Retina (tissue), 1 donor: Measurements from ENCODE around the gene ZDHHC1.
A peak's percentile ranks its signal among the peaks of the same experiment; 100 is the strongest.

Experiments used
- DNase-seq: peaks from one replicate; pipeline ENCODE4 v3.0.0-alpha.2; 2016

Gene ZDHHC1

DNA sequence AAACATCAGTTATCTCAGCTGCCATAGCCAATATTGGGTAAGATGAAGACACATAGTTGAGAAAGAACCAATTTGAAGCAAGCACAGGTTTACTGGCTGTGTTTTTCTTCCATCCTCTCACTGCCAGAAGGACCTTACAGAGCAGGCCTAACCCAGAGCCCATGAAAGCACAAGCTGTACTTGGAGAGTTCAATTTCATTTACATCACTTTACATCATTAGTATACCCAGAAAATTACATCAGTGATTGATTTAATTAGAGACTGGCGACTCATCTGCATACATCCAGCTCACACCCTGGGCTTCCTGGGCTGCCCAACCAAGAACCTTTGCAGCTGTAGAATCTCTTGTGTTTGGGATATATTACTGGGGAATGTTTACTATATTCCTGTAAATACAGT is 66.0 kb downstream of the ZDHHC1 start:
- no peak for DNase-seq

DNA sequence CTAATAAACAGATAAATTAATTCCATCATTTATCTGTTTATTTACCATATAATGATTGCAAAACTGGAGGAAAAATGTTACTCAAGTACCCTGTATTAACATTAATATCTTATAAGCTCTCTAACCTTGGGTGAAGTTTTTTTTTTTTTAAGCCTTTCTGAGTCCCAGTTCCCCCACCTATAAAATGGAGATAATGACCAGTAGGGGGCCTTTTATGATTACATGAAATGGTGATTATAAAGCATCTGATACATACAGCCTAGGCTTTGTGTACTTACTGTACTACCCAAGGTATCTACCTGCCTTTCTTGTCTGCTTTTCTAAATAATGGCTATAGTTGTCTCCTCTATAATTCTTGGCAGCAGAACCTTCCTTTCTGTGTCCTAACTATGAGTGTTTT is 67.1 kb downstream of the ZDHHC1 start:
- peak; percentile 14 for DNase-seq

DNA sequence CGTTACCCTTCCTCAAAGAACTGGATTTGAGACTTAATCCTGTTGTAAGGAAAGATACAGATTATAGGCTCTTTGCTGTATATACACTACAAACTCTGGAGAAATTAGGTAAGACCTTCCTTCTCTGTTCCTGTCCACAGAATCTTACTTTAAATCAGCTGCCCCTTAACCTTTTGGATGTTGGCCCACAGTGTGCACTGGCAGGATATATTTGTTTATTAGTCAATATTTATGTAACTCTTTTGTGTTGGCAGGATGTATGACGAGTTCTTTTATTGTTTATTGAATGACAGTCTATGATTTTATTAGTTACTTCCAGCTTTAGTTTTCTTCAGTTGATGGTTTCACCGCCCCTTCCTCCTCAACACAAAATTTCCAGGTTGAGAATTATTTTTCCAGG is 69.9 kb downstream of the ZDHHC1 start:
- no peak for DNase-seq

DNA sequence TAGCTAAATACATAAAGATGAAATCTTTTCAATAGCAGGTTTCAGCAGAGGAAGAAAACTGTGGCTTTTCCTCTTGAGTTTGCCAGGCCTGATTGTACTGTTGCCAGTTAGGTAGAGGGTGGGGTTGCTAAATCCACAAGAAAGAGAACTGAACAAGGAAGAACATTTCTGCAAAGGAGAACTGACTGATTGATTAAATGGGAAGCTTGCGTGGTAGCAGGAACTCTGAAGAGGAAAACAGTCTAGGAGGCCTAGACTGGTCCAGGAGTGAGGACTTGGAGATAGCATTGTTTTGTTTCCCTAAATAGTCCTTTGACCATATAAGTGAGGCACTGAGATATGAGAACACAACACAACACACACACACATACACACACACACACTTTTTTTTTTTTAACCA is 70.9 kb downstream of the ZDHHC1 start:
- DNase-seq: no peak
